GM18951 (cell line): ENCODE results near the gene NOXA1.
"Not testable (repeated sequence)": the region's sequence is repeated elsewhere in the genome, so short reads cannot be mapped to it uniquely, and the experiment has no call there.

Source experiments
- POLR2A ChIP-seq: IDR thresholded peaks from 4 replicates; pipeline ENCODE4 v1.6.1; 2011; ENCODE audit warnings: mild to moderate bottlenecking; ENCODE audit not compliant: insufficient read length, insufficient read depth; ENCODE audit errors: extremely low read depth
- in situ Hi-C: fragments of 300-500 bp; cut with MboI; formaldehyde crosslinking; loops from one replicate; pipeline ENCODE4 v1.12.0; 2022; ENCODE audit warnings: low sequenced_read_pairs, mixed read lengths, inconsistent platforms; ENCODE audit not compliant: unreplicated experiment

NOXA1 gene

DNA sequence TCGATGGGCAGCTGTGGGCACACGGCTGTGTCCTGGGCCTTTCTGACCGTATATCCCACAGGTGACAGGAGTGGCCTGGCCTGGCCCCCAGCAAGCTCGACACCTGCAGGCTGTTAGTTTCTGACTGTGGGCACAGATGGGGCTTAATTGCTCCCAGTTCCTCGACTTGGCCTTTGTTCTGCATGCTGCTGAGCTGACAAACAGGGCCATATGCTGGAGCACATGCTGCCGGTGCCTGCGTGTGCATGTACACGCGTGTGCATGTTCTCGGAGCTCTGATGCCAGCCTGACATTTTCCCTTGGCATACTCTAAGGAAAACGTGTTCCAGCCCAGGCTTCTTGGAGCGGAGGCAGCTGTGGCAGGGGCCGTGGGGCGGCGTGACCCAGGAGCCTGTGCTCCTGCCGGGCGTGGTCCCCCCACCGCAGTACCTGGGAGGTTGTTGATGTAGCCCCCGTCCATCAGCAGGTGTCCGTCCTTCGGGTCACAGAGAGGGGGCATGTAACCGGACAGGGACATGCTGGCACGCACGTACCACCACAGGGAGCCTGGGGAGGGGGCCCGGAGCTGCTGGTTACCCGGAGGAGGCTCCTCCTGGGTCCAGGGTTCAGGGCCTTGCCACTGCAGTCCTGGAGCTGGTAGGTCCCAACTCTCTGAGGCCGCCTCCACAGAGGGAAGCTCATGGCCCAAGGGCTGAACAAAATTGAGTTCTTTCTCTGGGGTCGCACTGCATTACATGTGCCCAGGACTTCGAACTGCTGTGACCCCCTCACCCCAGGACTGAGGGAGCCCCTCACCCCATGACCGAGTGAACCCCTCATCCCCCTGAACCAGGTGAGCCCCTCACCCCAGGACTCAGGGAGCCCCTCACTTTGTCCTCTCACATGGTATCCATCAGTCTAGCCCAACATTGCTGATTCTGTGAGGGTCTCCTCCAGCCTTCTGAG is 40.1 kb downstream of the NOXA1 start:
- no peak for TF ChIP-seq POLR2A
- in situ Hi-C loops, result no loop called here

DNA sequence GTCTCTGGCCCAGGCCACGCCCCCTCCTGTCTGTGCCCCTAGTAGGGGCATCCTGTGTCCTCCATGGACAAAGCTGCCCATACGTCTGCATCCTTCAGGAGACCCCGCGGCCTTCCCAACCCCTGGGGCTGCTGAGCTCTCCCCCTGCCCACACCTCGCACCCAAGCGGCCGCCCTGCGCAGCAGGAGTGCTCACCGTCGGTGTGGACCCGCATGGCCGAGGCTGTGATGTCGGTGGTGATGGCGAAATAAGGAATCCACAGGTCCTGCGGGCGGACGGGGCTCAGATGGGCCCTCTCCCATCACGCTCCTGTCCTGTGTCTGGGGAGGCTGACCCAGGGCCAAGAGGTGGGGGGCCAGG is 40.7 kb downstream of the NOXA1 start:
- in situ Hi-C loops, result no loop called here
- no peak for TF ChIP-seq POLR2A

DNA sequence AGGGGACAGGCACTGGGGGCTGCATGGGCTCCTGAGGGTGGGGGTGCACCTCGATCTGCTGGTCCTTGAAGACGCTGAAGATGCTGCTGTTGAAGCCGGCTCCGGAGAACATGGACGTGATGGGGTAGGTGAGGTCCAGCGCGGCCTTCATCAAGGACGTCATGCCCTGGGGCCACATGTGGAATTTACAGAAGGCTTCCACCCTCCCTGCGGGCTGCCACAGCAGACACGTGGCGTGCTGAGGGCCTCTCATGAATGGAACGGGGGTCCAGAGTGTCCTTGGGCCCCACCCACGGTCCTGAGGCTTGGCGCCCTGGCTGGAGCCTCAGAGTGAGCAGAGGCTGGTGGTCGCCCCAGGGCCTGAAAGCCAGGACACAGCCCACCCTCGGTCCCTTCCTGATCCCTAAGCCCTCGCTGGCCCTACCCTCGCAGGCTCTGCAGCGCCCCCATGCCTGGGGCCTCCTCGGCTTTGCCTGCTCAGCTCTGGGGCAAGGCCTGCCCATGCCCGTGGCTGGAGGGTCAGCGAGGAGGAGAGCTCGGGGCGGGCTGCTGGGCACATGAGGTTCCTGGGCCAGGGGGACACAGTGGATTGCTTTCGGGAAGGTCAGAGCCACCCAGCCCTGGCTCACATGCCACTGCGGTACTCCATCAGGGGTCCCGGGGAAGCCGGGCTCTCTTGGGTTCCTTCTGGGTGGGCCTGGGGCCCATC is 41.3 kb downstream of the NOXA1 start:
- in situ Hi-C loops, result no loop called here
- no peak for TF ChIP-seq POLR2A

DNA sequence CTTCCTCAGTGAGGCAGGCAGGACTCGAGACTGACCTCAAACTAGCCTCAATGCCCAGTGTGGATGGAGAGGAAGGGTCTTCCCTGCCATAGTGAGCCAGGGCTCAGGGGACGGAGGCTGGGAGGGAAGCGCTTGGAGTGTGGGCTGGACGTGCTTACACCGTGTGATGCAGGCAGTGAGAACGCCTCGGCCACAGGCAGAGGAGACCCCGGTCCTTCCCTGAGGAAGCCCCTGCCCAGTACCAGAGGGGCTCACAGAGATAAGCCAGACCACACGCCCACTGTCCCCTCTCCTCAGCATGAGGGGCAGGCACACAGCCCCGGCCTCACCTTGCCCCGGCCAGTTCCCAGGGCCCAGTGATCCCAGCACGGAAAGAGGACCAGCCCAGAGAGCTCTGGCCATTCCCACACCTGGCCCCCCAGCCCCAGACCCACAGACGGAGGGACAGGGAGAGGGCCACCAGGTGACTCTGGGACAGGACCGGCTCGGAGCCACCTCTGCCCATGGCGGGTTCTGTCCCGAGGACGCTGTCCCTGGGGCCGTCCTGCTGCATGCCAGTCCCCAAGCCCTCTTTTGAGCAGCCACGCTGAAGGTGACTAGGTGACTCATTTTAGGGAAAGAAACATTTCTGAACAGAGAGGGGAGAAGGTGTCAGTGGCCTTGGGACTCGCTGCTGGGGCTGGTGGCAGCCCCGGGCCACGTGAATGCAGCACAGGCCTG is 42.0 kb downstream of the NOXA1 start:
- no peak for TF ChIP-seq POLR2A
- in situ Hi-C loops, result no loop called here

GRCh38 chr9:137465720-137466388 is 42.7 kb downstream of the NOXA1 start:
- TF ChIP-seq POLR2A, result no peak
- in situ Hi-C loops, result no loop called here

GRCh38 chr9:137466389-137467085 is 43.3 kb downstream of the NOXA1 start:
- in situ Hi-C loops, result not testable (repeated sequence)

DNA sequence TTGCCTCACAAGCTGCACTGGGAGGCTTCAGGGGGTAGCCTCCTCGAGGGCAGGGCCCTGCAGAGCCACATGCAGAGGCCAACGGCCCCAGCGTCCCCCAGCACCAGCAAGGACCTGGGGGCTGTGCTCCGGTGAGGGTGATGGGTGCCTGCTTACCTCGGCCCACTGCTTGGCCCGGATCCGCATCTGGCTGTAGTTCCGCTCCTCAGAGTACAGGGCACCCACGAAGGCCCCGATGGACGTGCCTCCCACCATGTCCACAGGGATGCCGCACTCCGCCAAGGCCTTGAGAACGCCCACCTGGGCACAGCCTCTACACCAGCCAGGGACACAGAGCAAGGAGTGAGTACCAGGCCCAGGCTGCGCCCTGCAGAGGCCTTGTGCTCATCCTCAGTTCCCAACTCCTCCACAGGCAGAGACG is 44.0 kb downstream of the NOXA1 start:
- in situ Hi-C loops, result no loop called here
- no peak for TF ChIP-seq POLR2A

DNA sequence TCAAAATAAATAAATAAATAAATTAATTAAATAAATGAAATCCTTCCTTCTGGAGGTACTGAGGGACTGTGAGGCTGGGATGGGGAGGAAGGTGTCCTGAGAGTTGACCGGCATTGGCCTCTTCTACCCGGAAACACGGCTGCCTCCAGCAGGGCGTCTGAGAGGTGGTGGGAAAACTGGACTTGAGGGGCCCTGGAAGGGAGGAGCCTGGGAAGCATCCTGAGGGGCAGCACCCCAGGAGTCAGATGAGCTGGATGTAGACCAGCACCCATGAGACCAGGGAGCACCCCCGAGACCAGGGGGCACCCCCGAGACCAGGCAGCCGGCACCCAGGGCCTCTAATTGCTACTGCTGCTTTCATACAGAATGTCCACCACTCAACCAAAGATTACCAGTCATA is 44.7 kb downstream of the NOXA1 start:
- no peak for TF ChIP-seq POLR2A
- in situ Hi-C loops, result no loop called here

- in situ Hi-C loops, result no loop called here
- no peak for TF ChIP-seq POLR2A
Measured at GRCh38 chr9:137470785-137471184, 47.6 kb downstream of the NOXA1 start.

- in situ Hi-C loops, result no loop called here
- TF ChIP-seq POLR2A, result no peak
Measured at GRCh38 chr9:137474271-137474670, 51.1 kb downstream of the NOXA1 start.

DNA sequence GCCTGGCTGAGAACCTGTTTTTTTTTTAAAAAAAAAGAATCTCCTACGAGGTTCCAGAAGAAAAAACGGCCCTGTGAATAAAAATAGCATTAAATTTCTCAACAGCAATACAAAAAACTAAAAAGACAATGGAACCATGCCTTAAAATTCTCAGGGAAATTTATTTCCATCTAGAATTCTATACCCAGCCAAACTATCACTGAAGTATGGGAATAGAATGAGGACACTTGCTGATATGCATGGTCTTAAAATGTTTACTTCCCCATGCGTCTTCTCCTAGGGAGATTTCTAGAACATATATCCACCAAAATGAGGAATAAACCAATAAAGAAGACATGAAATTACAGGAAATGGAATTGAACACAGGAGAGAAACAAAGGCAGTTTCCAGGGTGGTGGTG is 52.5 kb downstream of the NOXA1 start:
- in situ Hi-C loops, result no loop called here
- no peak for TF ChIP-seq POLR2A

DNA sequence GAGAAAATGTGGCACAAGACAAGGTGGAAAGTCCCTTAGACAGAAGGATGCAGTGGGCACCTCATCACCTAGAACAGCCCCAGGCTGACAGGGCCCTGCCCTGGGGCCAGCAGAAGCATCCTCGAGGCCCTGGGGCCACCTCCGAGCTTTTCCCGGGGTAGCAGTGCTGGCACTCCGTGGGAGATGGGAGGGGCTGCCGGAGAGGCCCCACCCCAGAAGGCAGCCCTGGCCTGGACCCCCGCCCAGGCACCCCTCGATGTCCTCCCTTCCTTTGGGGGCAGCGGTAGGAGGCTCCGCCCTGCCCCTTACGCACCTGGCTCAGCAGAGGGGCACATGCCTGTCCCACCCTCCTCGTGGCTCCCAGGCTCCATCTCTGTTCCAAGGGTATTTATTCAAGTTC is 53.7 kb downstream of the NOXA1 start:
- in situ Hi-C loops, result no loop called here
- no peak for TF ChIP-seq POLR2A
